ENCODE measurements around the gene ZNF92. TPM values are rescaled to one million over a fixed set of nuclear protein-coding genes. Genes with fewer than 3 reads are reported as not detected.
A peak's percentile ranks its signal among the peaks of the same experiment; 100 is the strongest.

The ZNF92 gene
- total RNA-seq, 1 donor, result 6.9 TPM

DNA sequence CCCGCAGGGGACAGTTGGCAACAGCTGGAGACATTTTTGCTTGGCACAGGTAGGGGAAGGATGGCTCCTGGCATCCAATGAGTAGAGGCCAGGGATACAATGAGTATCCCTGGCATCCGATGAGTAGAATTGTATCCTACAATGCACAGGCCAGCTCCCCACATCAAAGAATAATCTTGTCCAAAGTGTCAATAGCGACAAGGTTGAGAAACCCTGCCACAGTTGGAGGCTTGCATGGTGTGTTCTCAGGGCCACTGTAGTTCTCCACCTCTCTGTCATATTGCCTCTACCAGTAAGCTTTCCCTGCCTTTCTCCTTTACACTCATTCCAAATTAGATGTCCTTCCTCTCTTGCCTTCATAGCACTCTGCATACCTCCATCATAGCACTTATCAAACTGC is 60.7 kb downstream of the ZNF92 start:
- no peaks in the 10 kb centered on the region for H4K20me1 ChIP-seq (ENCODE audit: insufficient read depth, low read length)
- no peak for DNase-seq (ENCODE audit: insufficient read length, low spot score, missing footprints)
- H3K27ac ChIP-seq (ENCODE audit: low read depth, low read length), result no peak overlapping the region
- H3K4me3 ChIP-seq (ENCODE audit: insufficient read depth, low read length), result no peak overlapping the region
- TF ChIP-seq, protein P1, sequence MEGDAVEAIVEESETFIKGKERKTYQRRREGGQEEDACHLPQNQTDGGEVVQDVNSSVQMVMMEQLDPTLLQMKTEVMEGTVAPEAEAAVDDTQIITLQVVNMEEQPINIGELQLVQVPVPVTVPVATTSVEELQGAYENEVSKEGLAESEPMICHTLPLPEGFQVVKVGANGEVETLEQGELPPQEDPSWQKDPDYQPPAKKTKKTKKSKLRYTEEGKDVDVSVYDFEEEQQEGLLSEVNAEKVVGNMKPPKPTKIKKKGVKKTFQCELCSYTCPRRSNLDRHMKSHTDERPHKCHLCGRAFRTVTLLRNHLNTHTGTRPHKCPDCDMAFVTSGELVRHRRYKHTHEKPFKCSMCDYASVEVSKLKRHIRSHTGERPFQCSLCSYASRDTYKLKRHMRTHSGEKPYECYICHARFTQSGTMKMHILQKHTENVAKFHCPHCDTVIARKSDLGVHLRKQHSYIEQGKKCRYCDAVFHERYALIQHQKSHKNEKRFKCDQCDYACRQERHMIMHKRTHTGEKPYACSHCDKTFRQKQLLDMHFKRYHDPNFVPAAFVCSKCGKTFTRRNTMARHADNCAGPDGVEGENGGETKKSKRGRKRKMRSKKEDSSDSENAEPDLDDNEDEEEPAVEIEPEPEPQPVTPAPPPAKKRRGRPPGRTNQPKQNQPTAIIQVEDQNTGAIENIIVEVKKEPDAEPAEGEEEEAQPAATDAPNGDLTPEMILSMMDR (IDR thresholded peaks at IDR 0.05; ENCODE audit: extremely low read depth, low read depth, low read length), result no peak
- peaks cover 4% of the 10 kb centered on the region for H3K4me1 ChIP-seq (ENCODE audit: insufficient read depth, low read length)
- no peaks in the 10 kb centered on the region for H3K9me3 ChIP-seq (ENCODE audit: low read depth, low read length)
- no peak overlapping the region for H2AFZ ChIP-seq (ENCODE audit: low read length)
- H3K79me2 ChIP-seq (ENCODE audit: insufficient read depth, low read length), result no peaks in the 10 kb centered on the region
- H3K36me3 ChIP-seq (ENCODE audit: insufficient read depth, low read length), result no peaks in the 10 kb centered on the region
- no peak overlapping the region for H3K4me2 ChIP-seq (ENCODE audit: insufficient read depth, low read length)
- no peaks in the 10 kb centered on the region for H3K27me3 ChIP-seq (ENCODE audit: insufficient read depth, low read length)

DNA sequence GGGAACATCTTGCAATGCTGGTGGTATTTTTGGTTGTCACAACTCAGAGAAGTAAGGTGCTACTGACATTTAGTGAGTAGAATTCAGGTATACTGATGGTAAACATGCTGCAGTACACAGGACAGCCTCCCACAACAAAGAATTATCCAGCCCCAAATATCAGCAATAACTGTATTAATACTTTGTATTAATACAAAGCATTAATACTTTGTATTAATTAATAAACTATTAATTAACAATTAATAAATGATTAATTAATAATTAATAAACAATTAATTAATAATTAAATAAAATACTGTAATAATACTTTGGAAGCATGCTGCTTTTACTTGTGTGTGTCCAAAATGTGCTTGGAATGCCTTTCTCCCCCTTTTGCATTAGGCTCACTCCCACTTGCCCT is 62.5 kb downstream of the ZNF92 start:
- H3K36me3 ChIP-seq (ENCODE audit: insufficient read depth, low read length), result no peaks in the 10 kb centered on the region
- no peaks in the 10 kb centered on the region for H3K79me2 ChIP-seq (ENCODE audit: insufficient read depth, low read length)
- peaks cover 11% of the 10 kb centered on the region for H3K4me1 ChIP-seq (ENCODE audit: insufficient read depth, low read length)
- H2AFZ ChIP-seq (ENCODE audit: low read length), result no peak overlapping the region
- DNase-seq (ENCODE audit: insufficient read length, low spot score, missing footprints), result no peak
- H3K27ac ChIP-seq (ENCODE audit: low read depth, low read length), result no peak overlapping the region
- no peak overlapping the region for H3K4me3 ChIP-seq (ENCODE audit: insufficient read depth, low read length)
- no peaks in the 10 kb centered on the region for H4K20me1 ChIP-seq (ENCODE audit: insufficient read depth, low read length)
- no peak overlapping the region for H3K4me2 ChIP-seq (ENCODE audit: insufficient read depth, low read length)
- TF ChIP-seq, protein P1 (IDR thresholded peaks at IDR 0.05; ENCODE audit: extremely low read depth, low read depth, low read length), result no peak
- no peaks in the 10 kb centered on the region for H3K9me3 ChIP-seq (ENCODE audit: low read depth, low read length)
- no peaks in the 10 kb centered on the region for H3K27me3 ChIP-seq (ENCODE audit: insufficient read depth, low read length)

DNA sequence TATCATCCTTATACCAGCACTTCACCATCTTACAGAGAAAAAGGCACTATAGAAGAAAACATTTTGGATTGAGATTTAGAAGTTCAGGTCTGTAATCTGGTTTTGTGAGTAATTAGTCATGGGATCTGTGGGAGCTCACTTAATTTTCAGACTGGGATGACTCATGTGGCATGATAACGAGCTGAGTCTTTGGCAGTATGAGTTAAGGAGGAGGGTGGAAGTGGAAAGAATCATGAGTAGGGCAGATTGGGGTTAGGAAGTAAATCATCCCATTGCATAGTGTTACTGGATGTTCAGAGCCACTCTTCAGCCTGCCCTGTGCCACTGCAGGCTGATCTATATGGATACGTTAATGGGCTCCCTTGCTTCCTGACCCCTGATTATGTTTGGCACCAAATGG is 64.9 kb downstream of the ZNF92 start:
- Histone ChIP-seq H3K9me3 (ENCODE audit: low read depth, low read length) (no peaks in the 10 kb centered on the region), H3K79me2 (ENCODE audit: insufficient read depth, low read length) (no peaks in the 10 kb centered on the region), H3K4me1 (ENCODE audit: insufficient read depth, low read length) (peaks cover 17% of the 10 kb centered on the region), H3K36me3 (ENCODE audit: insufficient read depth, low read length) (no peaks in the 10 kb centered on the region), H3K27me3 (ENCODE audit: insufficient read depth, low read length) (no peaks in the 10 kb centered on the region), H3K4me2 (ENCODE audit: insufficient read depth, low read length) (no peak overlapping the region), H4K20me1 (ENCODE audit: insufficient read depth, low read length) (no peaks in the 10 kb centered on the region), H2AFZ (ENCODE audit: low read length) (no peak overlapping the region), H3K27ac (ENCODE audit: low read depth, low read length) (peak overlapping the region; percentile 35), H3K4me3 (ENCODE audit: insufficient read depth, low read length) (no peak overlapping the region)
- DNase-seq (ENCODE audit: insufficient read length, low spot score, missing footprints), result peak; percentile 78
- TF ChIP-seq, protein P1 (IDR thresholded peaks at IDR 0.05; ENCODE audit: extremely low read depth, low read depth, low read length), result no peak

DNA sequence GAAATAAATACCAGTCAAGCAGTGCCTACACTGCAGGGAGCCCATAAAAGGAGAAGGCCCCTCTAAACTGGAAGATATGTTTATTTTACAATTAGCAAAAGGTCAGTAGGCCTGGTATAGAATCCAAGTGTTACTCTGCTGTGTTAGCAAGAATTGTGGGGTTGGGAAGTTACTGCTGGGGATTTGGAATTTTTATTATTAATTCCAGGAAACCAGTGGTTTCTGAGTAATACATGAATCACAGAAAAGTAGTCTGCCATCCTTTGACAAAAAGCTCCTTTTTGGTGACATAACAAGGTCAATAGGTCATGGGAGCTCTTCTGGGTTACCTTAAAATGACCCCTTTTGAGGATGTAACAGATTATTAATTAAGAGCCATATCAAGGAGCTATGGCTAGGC is 67.4 kb downstream of the ZNF92 start:
- Histone ChIP-seq H3K27me3 (ENCODE audit: insufficient read depth, low read length) (no peaks in the 10 kb centered on the region), H2AFZ (ENCODE audit: low read length) (no peak overlapping the region), H3K9me3 (ENCODE audit: low read depth, low read length) (no peaks in the 10 kb centered on the region), H3K36me3 (ENCODE audit: insufficient read depth, low read length) (no peaks in the 10 kb centered on the region), H3K4me1 (ENCODE audit: insufficient read depth, low read length) (peaks cover 17% of the 10 kb centered on the region), H3K4me3 (ENCODE audit: insufficient read depth, low read length) (no peak overlapping the region), H3K79me2 (ENCODE audit: insufficient read depth, low read length) (no peaks in the 10 kb centered on the region), H3K27ac (ENCODE audit: low read depth, low read length) (peak overlapping the region; percentile 45), H3K4me2 (ENCODE audit: insufficient read depth, low read length) (peak overlapping the region; percentile 44), H4K20me1 (ENCODE audit: insufficient read depth, low read length) (no peaks in the 10 kb centered on the region)
- DNase-seq (ENCODE audit: insufficient read length, low spot score, missing footprints), result peak; percentile 74
- TF ChIP-seq, protein P1 (IDR thresholded peaks at IDR 0.05; ENCODE audit: extremely low read depth, low read depth, low read length), result no peak
